Erythroblast (primary cell): ENCODE measurements around the gene SLC25A29.

Source experiments
- GATA1 ChIP-seq: IDR thresholded peaks from 2 replicates; pipeline ENCODE4 v1.6.1; 2011; ENCODE audit warnings: low read depth, mild to moderate bottlenecking, control low read depth, low read length, moderate library complexity
- POLR2A ChIP-seq: IDR thresholded peaks from 2 replicates; pipeline ENCODE4 v1.6.1; 2011; ENCODE audit warnings: mild to moderate bottlenecking, low read length

DNA sequence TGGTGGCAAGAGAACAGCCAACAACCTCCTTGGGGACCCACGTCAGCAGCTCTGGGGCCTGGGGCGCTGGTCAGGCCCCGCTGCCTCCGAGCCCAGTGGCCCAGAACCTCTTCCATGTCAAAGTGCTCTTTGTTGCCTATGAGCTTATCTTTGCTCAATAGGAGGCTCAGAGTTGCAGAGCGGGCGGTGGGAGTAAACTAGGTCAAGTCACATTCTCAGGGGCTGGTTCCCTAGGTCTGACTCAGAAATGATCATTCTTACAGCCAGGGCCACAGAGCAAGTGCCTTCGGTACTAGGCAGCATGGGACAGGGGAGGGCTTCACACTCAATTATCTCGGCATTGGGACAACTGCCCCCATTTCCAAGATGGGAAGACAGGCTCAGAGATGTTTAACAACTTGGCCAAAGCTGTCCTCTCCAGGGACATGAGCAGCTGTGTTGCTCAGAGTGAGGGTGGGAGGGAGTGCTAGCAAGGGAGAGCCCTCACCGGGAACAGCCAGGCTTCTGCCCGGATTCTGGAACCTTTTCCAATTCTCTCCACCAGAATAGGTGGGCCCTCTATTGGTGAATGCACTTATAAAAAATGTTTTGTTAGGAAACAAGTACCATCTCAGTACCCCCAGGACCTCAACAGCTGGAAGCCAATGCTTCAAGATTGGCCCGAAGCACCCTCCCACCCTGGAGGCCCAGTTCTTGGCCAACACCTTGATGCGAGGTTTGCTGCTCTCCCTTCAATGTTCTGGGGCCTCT is 11.9 kb downstream of the SLC25A29 start:
- TF ChIP-seq POLR2A (no peak), GATA1 (no peak)
